ENCODE results near the gene LRFN2.

- TF ChIP-seq CTCF (IDR thresholded peaks at IDR 0.05; ENCODE audit: insufficient read depth, low read depth, low read length) (no peak), EZH2 (IDR thresholded peaks at IDR 0.05; ENCODE audit: insufficient read depth, low read length) (no peak)
These were observed 44.9 kb downstream of the LRFN2 start for GRCh38 chr6:40542175-40542764.

Data from astrocyte (in vitro differentiated cells and primary cell).